ENCODE measurements around the gene ZSCAN22.
"Not testable (repeated sequence)": the region's sequence is repeated elsewhere in the genome, so short reads cannot be mapped to it uniquely, and the experiment has no call there.

The ZSCAN22 gene

DNA sequence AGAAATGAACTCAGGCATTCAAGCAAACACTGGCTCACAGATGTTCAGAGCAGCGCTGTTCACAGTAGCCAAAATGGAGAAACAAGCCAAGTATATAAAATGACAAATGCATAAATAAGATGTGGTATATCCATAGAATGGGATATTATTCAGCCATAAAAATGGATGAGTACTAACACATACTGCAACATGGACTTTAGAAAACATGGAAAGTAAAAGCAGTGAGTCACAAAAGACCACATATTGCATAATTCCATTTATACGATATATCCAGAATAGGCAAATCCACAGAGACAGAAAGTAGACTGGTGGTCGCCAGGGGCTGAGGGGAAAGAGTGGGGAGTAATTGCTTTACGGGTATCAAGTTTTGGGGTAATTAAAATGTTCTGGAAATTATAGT, 47.4 kb downstream of the ZSCAN22 start:
- DNase-seq (ENCODE audit: low spot score) = no peak

DNA sequence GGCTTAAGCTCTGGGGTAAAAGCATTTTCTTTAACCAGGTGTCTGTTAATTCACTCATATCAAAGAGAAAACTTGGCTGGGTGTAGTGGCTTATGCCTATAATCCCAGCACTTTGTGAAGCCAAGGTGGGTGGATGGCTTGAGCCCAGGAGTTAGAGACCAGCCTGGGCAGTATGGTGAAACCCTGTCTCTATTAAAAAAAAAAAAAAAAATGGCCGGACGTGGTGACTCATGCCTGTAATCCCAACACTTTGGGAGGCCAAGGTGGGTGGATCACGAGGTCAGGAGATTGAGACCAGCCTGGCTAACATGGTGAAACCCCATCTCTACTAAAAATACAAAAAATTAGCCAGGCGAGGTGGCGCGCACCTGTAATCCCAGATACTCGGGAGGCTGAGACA, 49.9 kb downstream of the ZSCAN22 start:
- not testable (repeated sequence) for DNase-seq (ENCODE audit: low spot score)

DNA sequence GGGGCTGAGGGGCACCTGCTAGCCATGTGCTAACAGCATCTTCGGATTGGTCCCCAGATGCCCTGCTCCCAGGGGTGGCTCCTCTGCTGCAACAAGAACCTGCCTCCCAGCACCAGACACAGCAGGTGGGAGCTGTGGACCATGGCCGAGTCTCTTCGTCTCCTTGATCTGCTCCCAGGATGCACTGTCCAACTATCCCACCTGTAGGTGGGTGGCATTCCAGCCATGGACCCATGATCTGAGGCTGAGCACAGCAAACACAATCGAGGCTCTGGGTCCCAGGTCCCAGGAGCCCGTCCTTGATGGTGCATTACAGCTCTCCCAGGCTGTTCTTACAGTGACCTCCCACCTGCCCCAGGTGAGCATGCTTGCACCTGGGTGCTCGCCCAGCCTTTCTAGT, 52.5 kb downstream of the ZSCAN22 start:
- no peak for DNase-seq (ENCODE audit: low spot score)

DNA sequence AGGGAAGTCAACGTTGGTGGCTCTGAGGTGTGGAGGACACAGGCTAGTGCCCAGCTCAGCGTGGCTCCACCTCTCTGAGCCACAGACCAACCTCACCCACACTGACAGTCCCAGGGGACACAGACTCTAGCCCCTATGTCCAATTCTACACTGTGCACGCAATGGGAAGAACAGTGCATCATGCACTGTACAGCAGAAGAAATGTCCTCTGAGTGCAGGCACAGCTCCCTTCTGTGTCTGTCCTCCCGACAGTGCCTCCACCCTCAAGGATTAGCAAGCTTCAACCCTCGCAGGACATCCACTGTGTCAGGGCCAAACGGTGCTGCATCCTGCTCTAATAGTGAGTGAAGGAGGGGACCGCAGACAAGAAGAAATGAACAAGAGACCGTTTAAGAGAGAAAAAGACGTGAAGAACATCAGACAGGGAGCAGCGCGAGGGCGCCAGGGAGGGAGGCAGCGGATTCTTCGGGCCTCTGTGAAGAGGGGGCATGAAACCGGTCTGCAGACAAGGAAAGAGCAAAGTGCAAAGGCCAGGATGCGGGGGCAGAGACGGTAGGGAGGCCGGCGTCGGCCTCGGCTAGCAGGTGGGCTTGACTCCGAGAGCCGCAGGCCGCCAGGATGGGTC, 53.4 kb downstream of the ZSCAN22 start:
- DNase-seq (ENCODE audit: low spot score) = no peak

DNA sequence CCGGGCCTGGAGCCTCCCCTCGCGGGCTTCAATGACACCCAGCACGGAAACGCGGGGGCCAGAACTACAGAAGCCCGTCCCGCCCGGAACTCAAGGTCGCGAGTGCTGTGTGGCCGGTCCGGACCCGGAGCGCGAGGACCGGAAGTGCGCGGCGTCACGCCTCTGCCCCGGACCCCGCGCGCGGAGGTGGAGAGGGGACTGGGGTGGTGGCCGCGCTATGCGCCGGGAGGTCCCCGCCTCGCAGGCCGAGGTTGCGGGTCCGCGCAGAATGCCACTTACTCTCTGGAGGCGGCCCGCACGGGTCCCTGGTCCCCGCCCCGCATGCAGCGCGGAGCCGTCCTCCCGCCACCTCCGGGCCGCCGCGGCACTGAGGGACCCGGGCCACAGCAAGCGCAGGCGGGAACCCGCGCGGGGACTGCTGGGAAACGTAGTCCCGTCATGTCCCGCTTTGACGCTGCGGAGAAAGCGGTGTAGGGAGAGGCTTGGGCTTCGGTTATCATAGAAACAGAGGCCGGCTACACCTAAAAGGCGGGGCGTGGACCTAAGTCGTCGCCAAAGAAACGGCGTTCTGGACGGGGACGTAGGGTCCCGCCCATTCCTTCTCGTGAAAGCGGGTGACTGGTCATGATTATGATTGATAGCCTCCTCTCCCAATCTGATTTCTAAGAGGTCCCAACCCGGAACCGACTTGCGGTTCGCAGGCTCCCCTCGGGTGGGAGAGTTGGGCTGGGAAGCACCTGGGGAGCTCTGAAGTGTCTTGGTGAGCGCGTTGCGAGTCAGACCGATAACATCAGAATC, 54.1 kb downstream of the ZSCAN22 start, which contains the start of gene ZNF837:
TSS of gene ZNF837 (minus strand) at position 369 of the 798 bp plus-strand sequence. CDS start 11,698 bp downstream, outside the sequence.
- DNase-seq (ENCODE audit: low spot score) = peak; percentile 97

DNA sequence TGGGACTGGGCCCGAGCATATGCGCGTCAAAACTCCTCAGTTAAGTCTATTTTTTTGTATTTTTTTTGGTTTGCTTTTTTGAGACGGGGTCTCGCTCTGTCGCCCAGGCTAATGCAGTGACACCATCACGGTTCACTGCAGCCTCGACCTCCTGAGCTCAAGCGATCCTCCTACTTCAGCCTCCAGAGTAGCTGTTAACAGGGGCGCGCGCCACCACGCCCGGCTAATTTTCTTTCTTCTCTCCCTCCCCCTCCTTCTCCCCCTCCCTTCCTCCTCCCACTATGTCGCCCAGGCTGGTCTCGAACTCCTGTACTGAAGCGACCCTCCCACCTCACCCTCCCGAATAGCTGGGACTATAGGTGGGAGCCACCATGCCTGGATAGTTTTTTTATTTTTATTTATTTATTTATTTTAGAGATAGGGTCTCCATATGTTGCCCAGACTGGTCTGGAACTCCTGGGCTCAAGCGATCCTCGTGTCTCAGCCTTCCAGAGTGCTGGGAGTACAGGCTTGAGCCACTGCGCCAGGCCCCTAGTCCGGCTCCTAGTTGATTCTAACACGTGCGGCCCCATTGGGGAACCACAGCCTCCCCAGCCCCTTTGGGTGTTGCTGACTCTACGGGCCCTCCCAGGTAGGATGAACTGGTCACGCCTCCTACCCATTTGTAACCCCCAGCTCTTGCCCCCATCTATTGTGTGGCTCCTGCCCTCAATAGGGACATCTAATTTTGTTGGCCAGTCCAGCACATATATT, 54.8 kb downstream of the ZSCAN22 start:
- DNase-seq (ENCODE audit: low spot score) = no peak

DNA sequence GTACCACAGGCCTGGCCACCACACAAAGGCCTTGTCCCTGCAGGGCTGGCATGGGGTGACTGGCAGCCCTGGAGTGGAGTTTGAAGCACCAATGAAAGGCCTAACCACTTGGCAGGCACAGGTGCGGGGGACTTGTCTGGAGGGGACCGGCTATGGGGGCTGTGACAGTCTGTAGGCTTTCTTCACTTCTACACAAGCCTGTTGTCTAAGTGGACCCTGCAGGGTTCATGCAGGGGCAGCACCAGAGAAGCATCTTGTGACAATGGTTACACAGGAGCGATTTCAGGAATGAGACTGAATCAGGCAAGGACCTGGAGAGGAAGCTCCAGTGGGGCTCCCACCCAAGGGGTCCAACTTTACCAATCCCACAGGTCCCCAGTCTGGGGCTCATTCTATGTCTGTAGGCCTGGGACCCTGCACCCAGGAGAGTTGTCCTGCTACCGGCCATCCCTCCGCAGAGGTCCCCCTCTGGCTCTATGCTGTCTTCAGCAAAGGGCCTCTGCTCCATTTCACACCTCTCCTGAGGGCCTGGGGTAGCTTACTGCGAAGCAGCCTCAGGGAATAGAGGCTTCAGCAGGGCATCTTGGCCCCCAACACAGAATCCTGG, 56.3 kb downstream of the ZSCAN22 start:
- no peak for DNase-seq (ENCODE audit: low spot score)

DNA sequence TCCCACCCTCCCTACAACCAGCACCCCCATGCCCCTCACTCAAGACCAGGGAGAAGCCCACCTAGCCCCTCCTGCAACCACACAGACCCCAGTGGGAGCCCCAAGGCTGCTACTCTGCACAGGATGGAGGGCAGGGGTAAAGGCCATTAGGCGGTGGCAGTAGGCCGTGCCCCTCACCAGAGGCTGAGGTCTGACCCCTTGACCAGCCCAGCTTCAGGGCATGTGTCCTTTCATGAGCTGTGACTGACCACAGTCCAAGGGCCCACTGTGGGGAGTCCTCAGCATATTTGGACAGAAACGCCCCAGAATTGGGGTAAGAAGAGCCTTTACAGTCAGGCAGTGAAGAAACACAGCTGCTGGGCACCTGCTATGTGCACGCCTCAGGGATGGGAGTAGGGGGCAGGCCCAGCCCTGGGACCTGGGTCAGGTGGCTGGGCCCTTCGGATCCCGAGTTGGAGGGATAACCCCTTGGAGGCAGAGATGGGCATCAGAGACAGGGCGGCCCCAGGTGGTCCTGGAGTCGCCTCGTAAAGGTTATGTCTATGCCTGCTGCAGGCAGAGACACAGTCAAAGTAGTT, 58.6 kb downstream of the ZSCAN22 start:
- DNase-seq (ENCODE audit: low spot score) = no peak

DNA sequence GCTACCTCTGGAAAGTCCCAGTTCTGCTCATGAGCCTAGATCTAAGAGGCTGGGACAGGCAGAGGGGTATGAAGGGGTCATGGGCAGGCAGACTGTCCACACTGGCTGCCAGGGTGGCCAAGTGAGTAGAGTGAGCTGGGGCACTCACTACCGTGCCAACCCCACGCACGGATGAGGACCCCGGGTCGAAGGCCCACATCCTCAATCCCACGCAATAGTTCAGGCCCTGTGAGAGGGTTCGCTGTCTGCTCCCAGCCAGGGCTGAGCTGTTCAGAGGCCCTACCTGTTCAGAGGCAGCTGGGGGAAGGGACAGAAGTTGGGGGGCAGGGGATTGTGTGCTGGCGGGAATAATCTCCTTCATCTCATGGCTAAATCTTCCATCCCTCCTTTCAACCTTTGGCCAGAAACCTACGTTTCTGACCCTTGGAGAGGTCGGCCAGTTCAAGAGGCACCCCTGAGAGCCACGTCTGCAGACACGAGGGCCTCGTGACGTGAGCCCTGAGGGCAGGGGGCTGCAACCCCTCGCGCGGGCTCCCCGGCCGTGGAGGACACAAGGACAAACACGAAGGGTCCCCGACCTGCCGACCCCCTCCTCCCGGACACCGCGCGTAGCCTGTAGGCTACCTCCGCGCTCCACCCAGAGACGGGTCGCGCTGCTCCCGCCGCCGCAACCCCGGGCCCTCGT, 59.2 kb downstream of the ZSCAN22 start:
- DNase-seq (ENCODE audit: low spot score) = no peak

DNA sequence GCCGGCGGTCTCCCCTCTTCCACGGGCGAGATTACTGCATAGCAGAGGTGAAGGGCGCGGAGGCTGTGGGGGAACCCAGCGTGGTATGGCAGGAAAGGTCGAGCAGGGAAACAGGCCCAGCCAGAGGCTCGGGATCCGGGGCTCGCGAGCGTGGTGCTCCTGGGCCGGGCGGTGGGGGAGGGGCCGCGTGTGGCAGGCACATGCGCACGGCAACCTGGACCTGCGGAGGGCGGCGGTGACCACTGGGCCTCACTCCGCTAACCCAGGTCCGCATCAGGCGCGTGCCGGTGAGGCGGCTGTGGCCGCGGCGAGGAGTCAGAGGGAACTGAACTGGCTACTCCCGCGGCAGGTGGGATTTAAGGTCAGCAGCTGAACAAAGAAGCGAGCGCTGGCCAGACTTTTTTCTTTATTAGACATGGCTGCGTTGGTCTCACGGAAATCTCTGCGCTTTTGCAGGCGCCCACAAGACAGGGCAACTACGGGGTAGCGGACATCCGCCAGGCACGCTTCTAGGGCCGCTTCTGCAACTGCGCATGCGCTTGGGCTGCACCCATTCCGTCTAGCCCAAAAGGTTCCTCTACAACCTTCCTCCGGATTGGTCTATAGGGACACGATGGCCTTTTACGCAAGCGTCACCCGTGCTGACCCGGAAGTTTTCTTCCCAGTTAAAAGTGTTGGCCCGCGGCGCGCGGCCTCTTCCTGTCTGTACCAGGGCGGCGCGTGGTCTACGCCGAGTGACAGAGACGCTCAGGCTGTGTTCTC, 60.0 kb downstream of the ZSCAN22 start, which contains the start of gene RPS5:
TSS of gene RPS5 (plus strand) at position 694 of the 762 bp plus-strand sequence. CDS start 869 bp downstream, outside the sequence.
- DNase-seq (ENCODE audit: low spot score) = peak; percentile 99

DNA sequence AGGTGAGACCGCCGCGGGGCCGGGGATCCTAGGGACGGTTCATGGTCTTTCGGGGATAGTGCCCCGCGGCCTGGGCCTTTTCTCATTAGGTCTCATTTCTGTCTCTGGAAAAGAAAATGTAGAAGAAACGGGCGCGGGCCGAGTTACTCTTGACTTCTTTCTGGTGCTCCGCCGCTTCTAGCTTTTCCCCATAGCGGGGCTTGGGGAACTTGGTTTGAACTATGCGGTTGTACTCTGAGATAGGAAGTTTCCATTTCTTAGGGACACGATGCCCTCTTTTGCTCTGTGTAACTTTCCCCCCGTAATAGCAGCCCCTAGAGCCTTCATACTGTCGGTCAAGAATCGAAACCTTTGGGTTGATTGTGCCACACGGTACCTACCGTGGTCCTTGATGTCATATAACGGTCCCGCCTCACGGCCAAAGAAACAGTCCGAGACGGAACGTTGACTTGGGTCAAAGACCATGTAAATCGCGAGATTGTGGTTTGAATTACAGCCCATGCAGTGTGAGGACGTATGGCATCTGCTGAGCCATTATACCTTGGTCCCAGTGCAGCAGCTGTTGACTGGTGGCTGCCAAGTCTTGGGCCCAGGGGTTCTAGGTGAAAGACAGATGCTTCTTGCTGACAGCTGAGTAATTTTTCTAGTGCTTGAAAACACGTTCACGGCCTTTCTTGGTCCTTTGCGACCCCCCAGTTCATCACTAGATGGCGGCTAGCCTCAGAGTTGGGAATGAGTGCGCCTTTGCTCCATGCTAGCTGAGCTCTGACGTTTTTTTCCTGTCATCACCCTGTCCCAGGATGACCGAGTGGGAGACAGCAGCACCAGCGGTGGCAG, 60.8 kb downstream of the ZSCAN22 start:
- no peak for DNase-seq (ENCODE audit: low spot score)

DNA sequence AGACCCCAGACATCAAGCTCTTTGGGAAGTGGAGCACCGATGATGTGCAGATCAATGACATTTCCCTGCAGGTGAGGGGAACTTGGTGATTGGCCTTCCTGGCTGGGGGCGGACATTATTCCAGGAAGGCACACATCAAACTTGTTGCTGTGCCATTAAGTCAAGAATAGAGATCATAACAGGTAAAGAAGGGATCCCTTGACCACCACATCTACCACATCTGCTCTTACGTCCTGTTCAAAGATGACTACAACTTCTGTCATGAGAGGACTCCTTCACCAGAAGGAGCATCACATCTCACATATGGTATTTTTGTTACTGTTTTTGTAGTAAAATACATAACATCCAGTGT, 61.4 kb downstream of the ZSCAN22 start:
- no peak for DNase-seq (ENCODE audit: low spot score)

Data from germinal center (tissue), 1 donor.